HG02588 (cell line): ENCODE measurements around the gene VWA1.
"Not testable (repeated sequence)": the region's sequence is repeated elsewhere in the genome, so short reads cannot be mapped to it uniquely, and the experiment has no call there.

Experiments used
- ATAC-seq: cut with Tn5 transposase; IDR thresholded peaks from one replicate; pipeline ENCODE4 v1.9.1; 2021; ENCODE audit warnings: mild to moderate bottlenecking, moderate library complexity; ENCODE audit not compliant: unreplicated experiment

Gene VWA1

GRCh38 chr1:1434824-1435105 is 725 bp upstream of the VWA1 start:
- no peak for ATAC-seq

- ATAC-seq: peak; percentile 1
Measured at GRCh38 chr1:1435911-1436629, 580 bp downstream of the VWA1 start.

- ATAC-seq: no peak
Measured at GRCh38 chr1:1436630-1437032, 1.1 kb downstream of the VWA1 start.

GRCh38 chr1:1437033-1437903 is 1.8 kb downstream of the VWA1 start:
- ATAC-seq: no peak

GRCh38 chr1:1437904-1438376 is 2.5 kb downstream of the VWA1 start:
- ATAC-seq: peak; percentile 36

DNA sequence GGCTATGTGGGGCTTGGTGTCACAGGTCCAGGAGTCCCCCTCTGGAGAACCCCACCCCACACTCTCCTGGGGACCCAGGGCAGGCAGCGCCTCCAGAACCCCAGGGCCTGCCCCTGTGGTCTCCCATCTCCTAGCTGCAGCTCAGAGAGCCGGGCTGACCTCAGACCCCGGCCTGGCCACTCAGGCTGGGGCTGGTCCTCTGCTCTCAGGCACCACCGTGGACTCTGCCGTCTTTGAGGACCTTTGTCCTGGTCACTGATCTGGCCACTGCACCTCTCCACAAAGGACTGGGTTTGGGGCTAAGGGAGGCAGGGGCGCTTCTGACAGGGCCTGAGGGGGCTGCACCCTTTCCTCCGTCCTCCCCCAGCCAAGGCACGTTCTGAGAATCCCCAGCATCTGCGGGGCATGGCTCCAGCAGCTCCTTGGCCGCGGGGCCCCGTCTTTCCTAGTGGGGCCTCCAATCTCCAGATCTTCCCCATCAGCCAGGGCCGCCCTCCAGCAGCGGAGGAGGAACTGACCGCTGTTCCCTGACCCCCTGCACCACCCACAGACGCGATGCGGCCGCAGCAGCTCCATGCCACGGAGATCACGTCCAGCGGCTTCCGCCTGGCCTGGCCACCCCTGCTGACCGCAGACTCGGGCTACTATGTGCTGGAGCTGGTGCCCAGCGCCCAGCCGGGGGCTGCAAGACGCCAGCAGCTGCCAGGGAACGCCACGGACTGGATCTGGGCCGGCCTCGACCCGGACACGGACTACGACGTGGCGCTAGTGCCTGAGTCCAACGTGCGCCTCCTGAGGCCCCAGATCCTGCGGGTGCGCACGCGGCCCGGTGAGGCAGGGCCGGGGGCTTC is 3.3 kb downstream of the VWA1 start:
- ATAC-seq: no peak

- no peak for ATAC-seq
Measured at GRCh38 chr1:1439546-1440261, 4.2 kb downstream of the VWA1 start.

- ATAC-seq: no peak
Measured at GRCh38 chr1:1440262-1441001, 4.9 kb downstream of the VWA1 start.

- ATAC-seq: no peak
Measured at GRCh38 chr1:1441002-1441888, 5.8 kb downstream of the VWA1 start.

DNA sequence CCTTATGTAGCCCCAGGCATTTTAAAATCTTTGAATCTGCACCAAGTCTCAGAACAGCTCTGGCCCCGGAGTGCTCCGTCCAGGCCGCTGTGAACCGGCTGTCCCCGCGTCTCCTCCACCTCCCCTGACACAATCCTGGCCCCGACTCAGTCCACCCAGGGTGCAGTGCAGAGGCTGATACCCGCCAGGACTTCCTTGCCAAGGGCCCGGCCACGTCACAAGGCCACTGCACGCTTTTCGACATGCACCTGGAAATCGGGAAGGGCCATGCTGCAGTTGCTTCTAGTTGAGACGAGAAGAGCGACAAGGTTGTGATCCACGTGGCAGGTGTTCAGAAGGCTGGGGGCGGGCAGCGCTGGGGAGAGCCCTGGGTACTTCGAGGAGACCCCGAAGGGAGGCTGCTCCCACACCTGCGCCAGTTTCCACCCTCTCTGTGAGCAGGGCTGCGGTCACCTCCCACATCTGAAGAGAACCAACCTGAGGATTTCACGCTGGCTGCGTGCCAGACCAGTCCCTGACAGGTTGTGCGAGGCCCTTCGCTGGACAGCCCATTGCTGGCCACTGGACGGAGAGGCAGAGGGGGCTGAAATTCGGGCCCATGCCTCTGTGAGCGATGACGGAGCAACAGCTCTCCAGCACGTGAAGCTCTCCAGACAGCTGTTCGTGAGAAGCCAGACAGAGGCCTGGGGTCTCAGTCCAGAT is 6.7 kb downstream of the VWA1 start:
- ATAC-seq: no peak

GRCh38 chr1:1446631-1447030 is 11.1 kb downstream of the VWA1 start:
- not testable (repeated sequence) for ATAC-seq

- ATAC-seq: no peak
Measured at GRCh38 chr1:1449099-1449739, 13.7 kb downstream of the VWA1 start, which contains the start of gene ATAD3C. Gene ATAD3C (plus strand): TSS chr1:1449689. CDS start chr1:1450684, 995 bp downstream.

- ATAC-seq: not testable (repeated sequence)
Measured at GRCh38 chr1:1450616-1451015, 15.1 kb downstream of the VWA1 start.

DNA sequence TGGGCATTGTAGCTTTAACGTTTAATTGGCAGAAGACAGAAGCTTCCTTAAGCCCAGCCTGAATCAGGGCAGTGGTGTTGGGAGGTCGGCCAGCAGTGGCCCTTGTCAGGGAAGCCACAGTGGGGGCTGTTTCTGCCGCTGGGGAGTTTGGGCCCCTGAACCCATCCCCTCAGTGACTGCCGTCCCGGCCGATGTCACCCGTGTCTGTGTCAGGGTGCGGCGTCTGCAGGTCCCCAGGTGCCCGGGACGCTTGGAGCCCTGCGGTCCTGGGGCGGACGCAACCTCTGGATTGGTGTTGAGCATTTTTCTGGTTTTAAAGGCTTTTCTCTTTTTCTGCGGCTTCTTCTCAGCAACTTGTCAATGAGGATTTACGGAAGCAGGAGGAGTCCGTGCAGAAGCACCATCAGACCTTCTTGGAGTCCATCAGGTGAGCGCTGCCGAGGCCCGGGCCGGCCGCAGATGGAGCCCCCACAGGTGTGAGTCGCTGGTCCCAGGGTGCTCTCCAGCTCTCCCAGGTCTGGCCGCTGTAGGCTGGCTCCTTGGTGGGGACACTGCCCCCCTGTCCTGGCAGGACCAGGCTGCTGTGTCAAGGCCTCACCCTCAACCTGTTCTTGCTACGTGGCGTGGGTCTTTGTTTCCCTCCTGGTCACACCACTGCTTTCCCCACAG is 16.3 kb downstream of the VWA1 start:
- no peak for ATAC-seq

GRCh38 chr1:1452365-1452739 is 16.9 kb downstream of the VWA1 start:
- ATAC-seq: not testable (repeated sequence)

GRCh38 chr1:1452882-1453281 is 17.4 kb downstream of the VWA1 start:
- ATAC-seq: no peak
